Naive thymus-derived CD4-positive, alpha-beta T cell (primary cell): ENCODE results near the gene CCR3. TPM values are rescaled to one million over a fixed set of nuclear protein-coding genes. Genes with fewer than 3 reads are reported as not detected.

Experiments used
- ATAC-seq: fragments of 150-1000 bp; cut with Tn5 transposase; 2 replicates; pipeline ENCODE4 v1.10.0; 2021; ENCODE audit warnings: mild to moderate bottlenecking, moderate library complexity
- CTCF ChIA-PET: fragments of 350-600 bp; sonication (Branson Sonifier 250); formaldehyde crosslinking; loops from one replicate; lab custom pipeline; 2021; ENCODE audit warnings: antibody characterized with exemption; lab: Charles Lee
- POLR2A ChIA-PET: fragments of 350-600 bp; sonication (Branson Sonifier 250); formaldehyde crosslinking; loops from one replicate; lab custom pipeline; 2021; ENCODE audit warnings: antibody characterized with exemption, inconsistent platforms; lab: Charles Lee
- DNase-seq, 9 donors: peaks; one replicate each; pipeline versions ENCODE4 v3.0.0 to v3.0.0-alpha.2; 2020 to 2022; ENCODE audit warnings: mixed read lengths in 1 of 9
- H3K27ac ChIP-seq: one replicate; pipeline ENCODE4 v1.7.0; 2013; ENCODE audit warnings: mild to moderate bottlenecking, low read depth, low read length, moderate library complexity
- H3K27me3 ChIP-seq, 2 donors: one replicate each; pipeline ENCODE4 v1.7.0; 2013; ENCODE audit warnings: low read length in 2 of 2, mild to moderate bottlenecking in 2 of 2, moderate library complexity in 2 of 2; ENCODE audit not compliant: control insufficient read depth in 2 of 2, insufficient read depth in 2 of 2
- H3K36me3 ChIP-seq, 3 experiments: 1 replicate in 2 of 3; 2 replicates in 1 of 3; pipeline ENCODE4 v1.7.0; 2013; ENCODE audit warnings: low read length in 3 of 3, mild to moderate bottlenecking in 3 of 3, moderate library complexity in 1 of 3; ENCODE audit not compliant: insufficient read depth in 3 of 3, control insufficient read depth in 2 of 3
- H3K4me1 ChIP-seq, 2 donors: one replicate each; pipeline ENCODE4 v1.7.0; 2013; ENCODE audit warnings: low read length in 2 of 2, mild to moderate bottlenecking in 2 of 2, moderate library complexity in 1 of 2; ENCODE audit not compliant: control insufficient read depth in 2 of 2, insufficient read depth in 2 of 2
- H3K4me3 ChIP-seq: 2 replicates; pipeline ENCODE4 v1.7.0; 2013; ENCODE audit warnings: mild to moderate bottlenecking, low read length
- H3K9me3 ChIP-seq, 3 experiments: 1 replicate in 2 of 3; 2 replicates in 1 of 3; pipeline ENCODE4 v1.7.0; 2013; ENCODE audit warnings: low read length in 3 of 3; ENCODE audit not compliant: control insufficient read depth in 2 of 3
- H3K27ac Mint-ChIP-seq, 9 donors: one replicate each; pipeline ENCODE4 v1.8.0; 2020 to 2022; ENCODE audit warnings: mixed read lengths in 9 of 9, mild to moderate bottlenecking in 8 of 9, moderate library complexity in 5 of 9, inconsistent platforms in 2 of 9
- H3K27me3 Mint-ChIP-seq, 5 donors: one replicate each; pipeline ENCODE4 v1.8.0; 2021 to 2022; ENCODE audit warnings: mixed read lengths in 5 of 5, mild to moderate bottlenecking in 1 of 5
- H3K36me3 Mint-ChIP-seq, 5 donors: one replicate each; pipeline ENCODE4 v1.8.0; 2020 to 2022; ENCODE audit warnings: mixed read lengths in 5 of 5, mild to moderate bottlenecking in 3 of 5, inconsistent platforms in 1 of 5
- H3K4me1 Mint-ChIP-seq, 7 donors: one replicate each; pipeline ENCODE4 v1.8.0; 2020 to 2022; ENCODE audit warnings: mixed read lengths in 7 of 7, mild to moderate bottlenecking in 3 of 7, inconsistent platforms in 1 of 7
- H3K4me3 Mint-ChIP-seq, 10 donors: one replicate each; pipeline ENCODE4 v1.8.0; 2020 to 2022; ENCODE audit warnings: mild to moderate bottlenecking in 10 of 10, mixed read lengths in 10 of 10, moderate library complexity in 6 of 10, inconsistent platforms in 2 of 10
- H3K9me3 Mint-ChIP-seq, 11 donors: one replicate each; pipeline ENCODE4 v1.8.0; 2020 to 2022; ENCODE audit warnings: mixed read lengths in 11 of 11, mild to moderate bottlenecking in 4 of 11, inconsistent platforms in 1 of 11, moderate library complexity in 1 of 11
- intact Hi-C, 2 donors: fragments of 100-400 bp; cut with micrococcal nuclease; formaldehyde crosslinking; loops; one replicate each; pipeline ENCODE4 v1.15.1; 2023
- polyA plus RNA-seq, 2 donors: library from polyadenylated mRNA; unstranded; fragments of 300-500 nt; fragmentation: Illumina TruSeq; gene quantifications; one replicate each; pipeline ENCODE4 v1.2.3, GENCODE V29; 2021
- total RNA-seq, 6 experiments: library from RNA in 5 of 6; stranded (reverse) in 5 of 6; gene quantifications; 1 replicate in 5 of 6; 2 replicates in 1 of 6; pipeline ENCODE4 v1.2.3 and lab custom pipeline; 2021 to 2026

CCR3 gene
- total RNA-seq, result 1 to 10 TPM in 2 of 5 experiments, under 1 TPM in 1, not detected in 2; 0.17 to 7.4 (median 2.4) TPM
- polyA plus RNA-seq, result not detected
- total RNA-seq (lab: John Stamatoyannopoulos, UW), result not detected

DNA sequence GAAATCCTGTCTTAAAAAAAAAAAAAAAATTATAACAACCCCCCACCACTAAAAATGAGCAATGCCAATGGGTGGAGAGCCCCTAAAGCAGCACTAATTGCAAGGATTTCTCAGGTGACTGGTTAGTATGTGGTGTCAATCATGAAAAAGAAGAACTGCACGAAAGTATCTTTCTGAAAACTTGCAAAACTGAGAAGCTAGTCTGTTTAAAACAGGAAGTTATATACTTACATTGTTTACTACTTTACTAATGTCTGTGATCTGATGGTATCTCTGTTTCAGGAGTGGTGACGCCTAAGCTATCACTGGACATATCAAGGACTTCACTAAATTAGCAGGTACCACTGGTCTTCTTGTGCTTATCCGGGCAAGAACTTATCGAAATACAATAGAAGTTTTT, at the start of gene CCR3:
CCR3 (plus strand) TSS at position 341 of the 400 bp plus-strand sequence. CDS start 22,699 bp downstream, outside the sequence.
- ATAC-seq, result peak; percentile 75
- Mint-ChIP-seq H3K36me3 (no peaks in the 10 kb centered on the region), H3K4me3 (no peak within 1 kb of the TSS), H3K27me3 (peaks cover 0 to 59% (median 5%) of the 10 kb centered on the region in 5 donors), H3K4me1 (peaks cover 0 to 9% (median 0%) of the 10 kb centered on the region in 7 donors), H3K27ac (no peak within 1 kb of the TSS), H3K9me3 (peaks cover 0 to 1% (median 0%) of the 10 kb centered on the region in 11 donors)
- no peak for DNase-seq
- no peaks in the 10 kb centered on the region for H3K4me1 ChIP-seq
- ChIA-PET POLR2A (no interaction called here), CTCF (no interaction called here)
- H3K36me3 ChIP-seq, result no peaks in the 10 kb centered on the region
- no peak within 1 kb of the TSS for H3K27ac ChIP-seq
- no peaks in the 10 kb centered on the region for H3K9me3 ChIP-seq
- H3K4me3 ChIP-seq, result no peak within 1 kb of the TSS
- intact Hi-C loops, result no loop called here
- no peaks in the 10 kb centered on the region for H3K27me3 ChIP-seq

DNA sequence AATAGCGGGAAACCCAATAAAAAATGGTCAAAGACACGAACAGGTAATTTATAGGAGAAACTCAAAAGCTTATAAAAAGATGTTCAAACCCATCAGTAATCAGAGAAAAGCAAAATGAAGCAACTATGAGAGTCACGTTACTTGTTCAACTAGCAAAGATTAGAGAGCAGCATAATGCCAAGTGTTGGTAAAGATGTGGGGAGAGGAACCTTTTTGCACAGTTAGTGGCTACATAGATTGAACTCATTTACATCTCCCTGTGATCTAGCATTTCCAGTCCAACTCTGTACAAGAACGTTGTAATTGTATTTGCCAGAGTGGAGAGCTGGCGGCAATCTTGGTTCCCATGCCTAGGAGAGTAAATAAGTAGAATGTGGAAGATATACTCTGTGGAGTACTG, 49.3 kb upstream of the CCR3 start:
- Histone ChIP-seq H3K27ac (no peak overlapping the region), H3K4me1 (no peaks in the 10 kb centered on the region), H3K4me3 (no peak overlapping the region), H3K27me3 (no peaks in the 10 kb centered on the region), H3K36me3 (no peaks in the 10 kb centered on the region), H3K9me3 (peaks cover 0 to 6% (median 3%) of the 10 kb centered on the region in 3 experiments)
- ATAC-seq, result no peak
- no peak overlapping the region for H3K4me3 Mint-ChIP-seq
- no peak overlapping the region for H3K27ac Mint-ChIP-seq
- peaks cover 0 to 6% (median 0%) of the 10 kb centered on the region in 7 donors for H3K4me1 Mint-ChIP-seq
- DNase-seq, result no peak
- H3K27me3 Mint-ChIP-seq, result peaks cover 5 to 22% (median 10%) of the 10 kb centered on the region in 5 donors
- ChIA-PET CTCF (no interaction called here), POLR2A (no interaction called here)
- peaks cover 6 to 39% (median 22%) of the 10 kb centered on the region in 11 donors for H3K9me3 Mint-ChIP-seq
- intact Hi-C loops, result no loop called here
- peaks cover 0 to 28% (median 12%) of the 10 kb centered on the region in 5 donors for H3K36me3 Mint-ChIP-seq

DNA sequence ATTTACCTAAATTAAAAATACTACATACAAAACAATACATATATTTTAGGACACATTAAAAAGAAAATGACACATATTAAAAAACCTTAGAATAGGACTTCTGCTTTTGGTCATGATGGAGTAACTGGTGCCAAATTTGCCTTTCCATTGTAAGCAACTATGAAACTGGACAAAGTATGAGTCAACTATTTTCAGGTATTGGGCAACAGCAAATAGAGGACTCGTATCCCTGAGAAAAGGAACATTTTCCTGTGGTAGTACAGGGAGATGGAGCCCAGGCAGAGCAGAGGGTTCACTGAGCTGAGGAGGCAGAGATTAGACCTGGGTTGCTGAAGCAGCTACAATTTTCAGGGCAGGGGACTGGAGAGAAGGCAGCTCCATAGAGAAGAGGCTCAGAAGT, 48.8 kb upstream of the CCR3 start:
- DNase-seq, result no peak
- Mint-ChIP-seq H3K27me3 (peaks cover 5 to 24% (median 10%) of the 10 kb centered on the region in 5 donors), H3K36me3 (peaks cover 0 to 29% (median 12%) of the 10 kb centered on the region in 5 donors), H3K4me3 (no peak overlapping the region), H3K9me3 (peaks cover 6 to 41% (median 24%) of the 10 kb centered on the region in 11 donors), H3K4me1 (peaks cover 0 to 3% (median 0%) of the 10 kb centered on the region in 7 donors), H3K27ac (no peak overlapping the region)
- no peak overlapping the region for H3K4me3 ChIP-seq
- ATAC-seq, result peak; percentile 60
- H3K4me1 ChIP-seq, result no peaks in the 10 kb centered on the region
- ChIA-PET POLR2A (no interaction called here), CTCF (no interaction called here)
- no peaks in the 10 kb centered on the region for H3K27me3 ChIP-seq
- intact Hi-C loops, result no loop called here
- no peak overlapping the region for H3K27ac ChIP-seq
- no peaks in the 10 kb centered on the region for H3K36me3 ChIP-seq
- peaks cover 0 to 6% (median 3%) of the 10 kb centered on the region in 3 experiments for H3K9me3 ChIP-seq

DNA sequence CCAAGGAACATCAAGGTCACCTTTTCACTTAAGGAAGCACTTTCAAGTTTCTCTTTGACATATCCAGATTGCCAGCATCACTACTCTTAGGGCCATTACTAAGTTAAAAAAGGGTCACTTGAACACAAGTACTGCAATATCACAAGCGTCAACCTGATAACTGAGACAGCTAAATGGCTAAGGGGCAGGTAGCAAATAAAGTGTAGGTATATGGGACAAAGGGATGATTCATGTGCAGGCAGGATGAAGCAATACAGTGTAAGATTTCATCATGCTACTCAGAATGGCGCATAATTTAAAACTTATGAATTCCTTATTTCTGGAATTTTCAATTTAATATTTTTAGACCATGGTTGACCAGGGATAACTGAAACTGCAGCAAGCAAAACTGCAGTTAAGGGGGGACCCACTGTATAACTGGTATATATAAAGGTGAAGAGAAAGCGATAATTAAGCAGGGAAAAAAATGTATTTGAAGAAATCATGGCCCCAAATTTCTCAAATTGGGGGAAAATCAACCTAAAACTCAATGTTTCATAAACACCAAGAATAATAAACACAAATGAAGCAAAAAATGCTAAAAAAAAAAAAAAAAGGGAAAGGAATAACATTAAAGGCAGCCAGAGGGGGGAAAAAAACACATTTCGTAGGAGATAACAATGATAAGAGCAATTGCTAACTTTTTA, 47.2 kb upstream of the CCR3 start:
- Mint-ChIP-seq H3K27me3 (peaks cover 5 to 31% (median 10%) of the 10 kb centered on the region in 5 donors), H3K4me3 (no peak overlapping the region), H3K9me3 (peaks cover 6 to 43% (median 24%) of the 10 kb centered on the region in 11 donors), H3K36me3 (peaks cover 0 to 31% (median 12%) of the 10 kb centered on the region in 5 donors), H3K27ac (no peak overlapping the region), H3K4me1 (peaks cover 0 to 3% (median 0%) of the 10 kb centered on the region in 7 donors)
- H3K27ac ChIP-seq, result no peak overlapping the region
- ChIA-PET POLR2A (no interaction called here), CTCF (no interaction called here)
- H3K36me3 ChIP-seq, result no peaks in the 10 kb centered on the region
- intact Hi-C loops, result no loop called here
- ATAC-seq (no peak), DNase-seq (no peak)
- H3K4me1 ChIP-seq, result no peaks in the 10 kb centered on the region
- no peak overlapping the region for H3K4me3 ChIP-seq
- H3K9me3 ChIP-seq, result peaks cover 0 to 6% (median 3%) of the 10 kb centered on the region in 3 experiments
- no peaks in the 10 kb centered on the region for H3K27me3 ChIP-seq

DNA sequence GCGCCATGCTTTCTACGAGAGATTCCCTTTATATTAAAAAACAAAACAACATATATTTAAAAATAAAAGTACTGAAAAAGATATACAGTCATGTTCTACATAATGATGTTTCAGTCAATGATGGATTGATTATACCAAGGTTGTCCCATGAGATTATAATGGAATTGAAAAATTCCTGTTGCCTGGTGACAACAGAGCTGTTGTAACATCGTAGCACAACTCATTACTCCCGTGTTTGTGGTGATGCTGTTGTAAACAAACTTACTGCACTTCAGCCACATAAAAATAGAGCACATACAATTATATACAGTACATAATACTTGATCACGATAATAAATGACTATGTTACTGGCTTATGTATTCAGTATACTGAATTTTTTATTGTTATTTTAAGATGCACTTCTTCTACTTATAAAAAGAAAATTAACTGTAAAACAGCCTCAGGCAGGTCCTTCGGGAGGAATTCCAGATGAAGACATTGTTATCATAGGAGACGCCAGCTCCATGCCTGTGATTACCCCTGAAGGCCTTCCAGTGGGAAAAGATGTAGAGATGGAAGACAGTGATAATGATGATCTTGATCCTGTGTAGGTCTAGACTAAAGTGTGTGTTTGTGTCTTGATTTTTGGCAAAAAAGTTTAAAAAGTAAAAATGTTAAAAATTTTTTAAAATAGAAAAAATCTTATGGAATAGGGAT, 45.9 kb upstream of the CCR3 start:
- Mint-ChIP-seq H3K4me3 (no peak overlapping the region), H3K36me3 (peaks cover 0 to 38% (median 12%) of the 10 kb centered on the region in 5 donors), H3K9me3 (peaks cover 6 to 42% (median 24%) of the 10 kb centered on the region in 11 donors), H3K27ac (no peak overlapping the region), H3K27me3 (peaks cover 4 to 27% (median 10%) of the 10 kb centered on the region in 5 donors), H3K4me1 (peaks cover 0 to 5% (median 0%) of the 10 kb centered on the region in 7 donors)
- H3K27ac ChIP-seq, result no peak overlapping the region
- no peak overlapping the region for H3K4me3 ChIP-seq
- peaks cover 0 to 6% (median 3%) of the 10 kb centered on the region in 3 experiments for H3K9me3 ChIP-seq
- no peaks in the 10 kb centered on the region for H3K27me3 ChIP-seq
- ChIA-PET POLR2A (no interaction called here), CTCF (interaction anchor here (0.6 to 1.0 kb wide), 2 partner anchors 17 to 102 kb away, joined by 3 to 4 read pairs; no protein-coding TSS in a partner anchor)
- H3K36me3 ChIP-seq, result no peaks in the 10 kb centered on the region
- intact Hi-C loops, result no loop called here
- no peak for ATAC-seq
- no peak for DNase-seq
- H3K4me1 ChIP-seq, result no peaks in the 10 kb centered on the region

DNA sequence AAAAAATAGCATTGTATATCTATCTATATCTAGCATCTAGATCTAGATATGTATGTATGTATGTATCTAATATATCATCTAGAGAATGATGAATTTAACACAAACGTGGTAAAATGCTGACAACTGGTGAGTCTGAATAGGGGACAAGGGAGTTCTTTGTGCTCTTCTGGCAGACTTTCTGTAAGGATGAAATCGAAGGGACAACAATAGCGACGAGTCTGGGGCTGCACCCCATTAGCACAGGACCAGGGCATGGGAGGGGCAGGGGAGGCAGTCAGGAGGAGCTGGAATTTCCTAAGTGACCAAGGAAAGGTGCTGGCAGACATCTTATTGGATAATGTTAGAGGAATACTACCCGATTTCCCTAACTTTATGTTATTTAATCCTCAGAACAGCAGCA, 42.0 kb upstream of the CCR3 start:
- peaks cover 0 to 8% (median 3%) of the 10 kb centered on the region in 11 donors for H3K9me3 Mint-ChIP-seq
- ATAC-seq (no peak), DNase-seq (no peak)
- Histone ChIP-seq H3K9me3 (peaks cover 0 to 3% (median 0%) of the 10 kb centered on the region in 3 experiments), H3K27ac (no peak overlapping the region), H3K4me3 (no peak overlapping the region), H3K27me3 (no peaks in the 10 kb centered on the region), H3K4me1 (peaks cover 0 to 6% of the 10 kb centered on the region in 2 donors), H3K36me3 (no peaks in the 10 kb centered on the region)
- peaks cover 0 to 15% (median 0%) of the 10 kb centered on the region in 7 donors for H3K4me1 Mint-ChIP-seq
- peaks cover 0 to 44% (median 0%) of the 10 kb centered on the region in 5 donors for H3K36me3 Mint-ChIP-seq
- H3K27me3 Mint-ChIP-seq, result peaks cover 0 to 13% (median 0%) of the 10 kb centered on the region in 5 donors
- ChIA-PET CTCF (no interaction called here), POLR2A (no interaction called here)
- no peak overlapping the region for H3K27ac Mint-ChIP-seq
- H3K4me3 Mint-ChIP-seq, result no peak overlapping the region
- intact Hi-C loops, result no loop called here
